Hematopoietic multipotent progenitor cell treated with erythropoietin and hydrocortisone succinate and interleukin-3 and kit ligand, for 4 days (in vitro differentiated cells): ENCODE results near the gene MTTP.
A peak's percentile ranks its signal among the peaks of the same experiment; 100 is the strongest.

Experiments
- DNase-seq: peaks from one replicate; pipeline ENCODE4 v3.0.0-alpha.2; 2015

MTTP gene

DNA sequence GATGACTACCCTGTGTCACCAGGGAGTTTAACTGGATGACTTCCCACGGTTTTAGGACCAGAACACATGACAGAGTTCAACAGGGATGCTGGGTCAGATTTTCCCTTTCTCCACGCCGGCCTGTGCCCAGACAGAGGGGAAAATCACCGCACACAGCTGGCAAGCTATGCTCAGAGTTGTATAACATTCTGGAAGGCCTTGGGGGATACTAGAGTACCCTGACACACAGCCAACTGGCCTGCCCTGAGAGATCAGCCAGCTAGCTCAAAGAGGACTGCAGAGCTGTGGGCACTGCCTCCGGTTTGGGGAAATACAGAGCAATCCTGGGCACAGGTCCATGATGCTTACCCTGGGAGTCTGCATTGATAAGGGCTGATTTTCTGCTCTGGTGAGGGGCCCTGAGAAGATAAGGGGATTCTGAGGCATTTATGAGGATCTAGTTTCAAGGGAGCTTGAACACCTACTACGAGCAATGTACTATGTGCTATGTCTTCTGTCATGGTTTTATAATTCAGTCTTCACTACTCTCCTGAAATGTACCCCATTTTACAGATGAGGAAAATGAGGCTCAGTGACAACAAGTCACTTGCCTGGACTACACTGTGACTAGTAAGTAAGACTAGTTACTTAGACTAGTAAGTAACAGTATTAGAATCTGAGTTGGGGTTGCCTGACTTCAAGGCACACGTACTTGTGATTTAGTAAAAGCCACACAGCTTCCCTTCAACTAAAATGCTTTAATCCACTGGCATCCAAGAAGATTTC, 68.3 kb downstream of the MTTP start:
- no peak for DNase-seq

- no peak for DNase-seq
These were observed 69.8 kb downstream of the MTTP start for GRCh38 chr4:99644453-99644852.

GRCh38 chr4:99645036-99645435, 70.4 kb downstream of the MTTP start:
- DNase-seq, result no peak

- DNase-seq, result peak; percentile 13
These were observed 71.0 kb downstream of the MTTP start for GRCh38 chr4:99645638-99646037.

GRCh38 chr4:99647071-99647470, 72.4 kb downstream of the MTTP start:
- DNase-seq, result no peak

DNA sequence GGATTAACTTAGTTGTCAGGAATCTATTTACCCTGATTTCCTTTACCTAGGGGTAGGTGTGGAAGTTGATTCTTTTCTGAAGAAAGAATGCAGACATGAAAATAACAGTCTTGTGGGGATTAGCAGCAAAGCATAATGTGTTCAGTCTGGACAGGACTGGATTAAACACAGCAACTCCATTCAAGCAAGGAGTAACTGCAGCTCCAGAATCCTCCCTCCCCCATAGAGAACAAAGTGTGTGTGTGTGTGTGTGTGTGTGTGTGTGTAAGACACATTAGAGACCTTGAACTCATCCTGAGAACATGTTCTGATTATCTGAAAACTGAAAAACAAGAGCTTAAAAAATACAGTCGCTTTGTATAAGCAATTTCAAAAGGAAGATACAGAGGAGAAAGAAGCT, 73.7 kb downstream of the MTTP start:
- no peak for DNase-seq

GRCh38 chr4:99649208-99649607, 74.6 kb downstream of the MTTP start:
- DNase-seq, result no peak

- DNase-seq, result no peak
These were observed 75.2 kb downstream of the MTTP start for GRCh38 chr4:99649778-99650177.

DNA sequence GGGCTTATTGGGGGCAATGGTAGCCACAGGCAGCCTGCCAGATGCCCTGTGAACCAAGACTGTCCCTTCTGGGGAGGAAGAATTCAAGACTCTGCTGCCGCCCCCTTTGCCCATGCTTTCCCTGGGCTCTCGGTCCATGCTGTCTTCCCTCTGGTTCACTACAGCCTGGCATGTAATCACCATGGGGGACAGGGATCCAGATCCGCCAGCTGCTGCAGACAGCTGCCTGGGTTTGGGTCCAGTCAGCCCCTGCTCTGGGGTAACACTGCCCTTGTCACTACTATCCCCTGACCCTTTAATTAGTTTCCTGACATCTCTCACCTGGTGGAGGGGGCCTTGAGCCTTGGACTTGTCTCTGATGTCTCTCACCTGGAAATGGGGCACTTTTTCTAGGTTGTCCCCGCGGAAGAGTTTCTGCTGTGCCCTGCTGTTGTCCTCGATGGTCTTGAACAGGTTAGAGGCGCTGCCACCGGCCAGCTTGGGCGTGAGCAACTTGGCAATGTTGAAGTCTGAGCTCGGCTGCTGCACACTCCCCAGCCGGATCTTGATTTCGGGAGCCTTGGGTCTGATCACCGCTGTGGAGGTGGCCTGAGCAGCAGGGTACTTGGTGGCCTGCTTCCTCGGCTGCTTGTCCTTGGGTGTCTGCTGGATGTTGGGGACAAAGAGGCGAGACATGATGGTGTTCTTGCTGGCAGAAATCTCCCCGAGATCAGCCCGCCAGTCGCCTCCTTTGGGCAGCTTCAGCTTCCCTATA, 76.6 kb downstream of the MTTP start:
- no peak for DNase-seq

GRCh38 chr4:99651811-99652485, 77.3 kb downstream of the MTTP start:
- DNase-seq, result no peak

DNA sequence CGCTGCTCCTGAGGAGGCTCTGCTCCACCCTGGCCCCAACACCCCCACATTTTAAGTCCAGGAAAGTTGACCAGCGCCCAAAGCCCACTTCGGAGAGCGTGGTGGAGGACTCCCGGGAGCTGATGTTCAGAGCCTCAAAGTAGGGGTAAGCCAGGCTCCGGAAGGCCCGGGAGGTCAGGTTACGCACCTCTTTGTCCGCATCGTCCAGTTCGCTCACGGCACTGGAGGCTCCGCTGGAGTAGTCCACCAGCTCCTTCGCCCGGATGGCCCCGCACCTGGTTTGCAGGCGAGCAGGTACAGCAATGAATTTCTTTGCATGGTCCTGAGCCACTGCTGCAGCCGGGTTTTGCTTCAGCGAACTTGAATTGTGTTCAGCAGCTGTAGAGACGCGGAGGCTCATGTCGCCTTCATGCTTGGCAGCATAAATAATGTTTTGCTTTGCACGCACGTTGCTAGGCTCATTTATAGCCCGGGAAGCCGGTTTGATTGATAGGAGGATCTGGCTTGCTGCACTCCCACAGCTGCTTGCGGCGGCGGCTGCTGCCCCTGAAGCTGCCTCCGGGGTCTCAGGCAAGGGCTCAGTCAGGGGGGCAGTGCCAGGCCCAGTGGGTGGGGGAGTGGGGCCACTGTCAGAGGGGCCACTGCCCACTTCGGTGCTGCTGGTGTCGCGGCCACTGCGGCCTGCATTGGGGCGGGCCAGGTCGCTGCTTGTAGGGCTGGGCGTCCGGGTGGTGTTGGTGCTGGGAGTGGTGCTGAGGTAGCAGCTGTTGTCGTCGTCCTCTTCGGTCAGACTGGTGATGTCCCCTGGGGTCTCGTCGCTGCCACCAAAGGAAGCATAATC, 78.2 kb downstream of the MTTP start:
- DNase-seq, result no peak

DNA sequence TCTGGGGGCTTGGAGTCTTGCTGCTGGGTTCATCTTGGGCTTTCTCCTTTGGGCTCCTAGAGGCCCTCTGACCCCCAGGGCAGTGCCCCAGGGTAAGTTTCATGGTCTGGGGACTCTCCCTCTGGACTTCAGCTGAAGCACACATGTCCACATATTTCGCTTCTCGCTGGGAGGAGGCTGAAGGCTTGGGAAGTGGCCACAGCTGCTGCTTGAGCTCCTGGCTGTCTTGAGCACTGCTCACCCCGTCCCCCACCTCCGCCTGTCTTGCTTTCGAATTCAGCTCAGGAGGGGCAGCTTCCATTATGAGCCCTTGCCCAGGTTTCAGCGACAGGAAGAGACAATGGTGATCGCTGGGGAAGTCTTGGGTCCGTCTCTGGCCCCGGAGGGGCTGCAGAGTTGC, 79.3 kb downstream of the MTTP start:
- no peak for DNase-seq

DNA sequence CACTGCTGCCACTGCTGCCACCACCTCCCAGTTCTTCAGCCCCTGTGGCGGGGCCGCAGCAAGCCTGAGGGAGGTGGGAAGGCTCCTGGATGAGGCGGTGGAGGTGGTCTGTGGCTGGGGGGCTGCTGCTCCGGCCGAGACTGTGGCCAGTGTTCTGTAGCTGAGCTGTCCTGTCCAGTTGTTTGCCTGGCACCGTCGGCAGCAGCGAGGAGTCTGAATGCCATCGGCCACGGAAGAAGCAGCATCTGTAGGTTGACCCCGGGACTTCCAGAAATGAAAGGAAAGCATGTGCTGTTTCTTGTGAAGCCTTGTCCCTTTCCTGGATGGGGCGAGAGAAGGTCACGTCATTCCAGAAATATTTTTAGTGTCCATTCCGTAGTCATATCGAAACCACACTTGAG, 79.7 kb downstream of the MTTP start:
- no peak for DNase-seq

DNA sequence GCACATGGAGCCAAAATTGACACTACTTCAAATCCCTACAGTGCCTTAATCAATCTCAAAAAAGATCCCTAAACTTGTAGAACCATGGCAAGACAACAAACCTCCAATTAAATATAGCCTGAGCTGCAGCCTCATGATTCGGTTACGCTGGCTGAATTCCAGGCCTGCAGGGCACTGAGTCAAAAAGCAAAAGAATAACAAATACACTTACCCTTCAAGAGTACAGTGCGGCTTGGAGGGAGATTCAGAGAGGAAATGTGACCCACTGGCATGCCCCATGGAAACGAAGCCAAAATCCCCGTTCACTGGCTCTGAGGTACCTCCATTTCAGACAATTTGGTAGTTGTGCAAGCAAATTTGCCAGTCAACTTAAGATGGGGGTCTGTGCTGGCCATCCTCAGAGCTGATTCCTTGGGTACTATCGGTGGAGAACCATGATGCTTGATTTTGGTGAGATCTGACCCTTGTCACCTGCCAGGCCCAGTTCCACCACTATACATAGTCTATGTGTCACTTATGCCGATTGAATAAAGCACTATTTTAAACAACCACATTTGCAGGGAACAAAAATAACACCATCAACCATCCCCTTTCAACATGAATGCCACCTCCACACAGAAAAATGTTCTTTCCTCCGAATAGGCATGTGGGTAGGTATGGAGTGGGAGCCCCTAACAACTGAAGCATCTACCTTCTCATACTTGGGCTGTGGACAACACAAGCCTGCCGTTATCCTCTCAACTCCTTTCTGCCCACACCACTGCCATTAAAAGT, 80.9 kb downstream of the MTTP start:
- DNase-seq, result no peak

GRCh38 chr4:99657798-99658197, 83.2 kb downstream of the MTTP start, which contains the start of gene C4orf54:
Gene C4orf54 (minus strand): TSS chr4:99657828. CDS start chr4:99654648, 3,180 bp downstream.
- no peak for DNase-seq

DNA sequence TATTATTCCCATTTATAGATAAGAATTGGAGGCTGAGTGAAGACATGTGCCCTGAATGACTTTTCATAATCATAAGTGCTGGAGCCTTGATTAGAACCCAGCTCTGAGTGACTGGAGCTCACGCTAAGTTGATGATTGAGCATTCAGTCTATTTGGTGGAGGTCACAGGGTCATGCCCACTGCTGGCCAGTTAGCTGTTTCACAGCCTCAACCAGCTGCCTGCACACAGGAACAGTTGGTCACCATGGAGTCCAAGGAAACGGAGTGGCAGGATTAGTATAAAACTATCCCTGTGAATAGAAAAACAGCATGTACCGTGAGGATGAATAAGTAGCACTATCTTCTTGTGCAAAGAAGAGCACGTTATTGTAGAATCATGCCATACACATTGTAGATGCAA, 84.0 kb downstream of the MTTP start:
- DNase-seq, result no peak

GRCh38 chr4:99661907-99662306, 87.3 kb downstream of the MTTP start:
- no peak for DNase-seq

GRCh38 chr4:99664716-99665115, 90.1 kb downstream of the MTTP start:
- no peak for DNase-seq

DNA sequence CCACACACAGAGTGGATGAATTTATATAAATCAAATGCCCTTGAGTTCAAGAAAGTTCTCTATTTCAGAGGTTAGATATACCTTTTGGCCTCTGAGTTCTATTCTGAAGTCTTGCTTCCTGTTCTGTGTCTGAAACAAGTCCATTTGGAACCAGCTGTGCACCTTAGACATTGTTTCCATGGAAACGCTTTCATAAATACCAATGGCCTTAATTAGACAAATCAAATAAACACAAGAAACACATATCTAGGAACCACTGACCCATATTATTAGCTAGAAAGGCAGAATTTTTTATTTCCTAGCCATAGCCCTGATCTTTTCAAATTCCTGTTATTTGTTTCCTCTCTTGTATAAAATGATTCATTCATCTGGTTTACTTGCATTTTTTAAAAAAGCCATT, 91.4 kb downstream of the MTTP start:
- DNase-seq, result no peak

DNA sequence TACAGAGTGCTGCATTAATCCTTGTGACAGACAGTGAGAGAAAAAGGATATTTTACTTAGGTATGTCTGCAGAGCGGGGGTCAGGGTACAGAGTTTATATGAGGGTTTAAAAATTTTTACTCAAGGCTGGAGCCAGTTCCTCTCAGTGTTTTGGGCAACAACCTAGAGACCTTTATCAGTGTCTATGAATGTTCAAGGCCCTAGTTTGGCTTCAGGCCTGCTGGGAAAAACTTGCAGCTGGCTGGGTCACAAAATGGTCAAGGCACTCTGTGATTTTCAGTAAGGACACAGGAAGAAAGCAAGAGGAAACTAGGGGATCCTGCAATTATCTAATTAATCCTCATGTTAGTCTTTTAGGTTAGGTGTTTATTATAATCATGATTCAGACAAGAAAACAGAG, 93.8 kb downstream of the MTTP start:
- DNase-seq, result no peak

GRCh38 chr4:99669084-99669483, 94.5 kb downstream of the MTTP start:
- no peak for DNase-seq
